HepG2 (cell line): ENCODE measurements around the gene CLDND2. TPM values are rescaled to one million over a fixed set of nuclear protein-coding genes. Genes with fewer than 3 reads are reported as not detected.
A peak's percentile ranks its signal among the peaks of the same experiment; 100 is the strongest.

Source experiments
- ATAD3A ChIP-seq: sonication (generic); formaldehyde crosslinking; IDR thresholded peaks from 2 replicates; pipeline ENCODE4 v1.4.0; 2020; ENCODE audit warnings: missing genetic modification reagents
- CHCHD3 ChIP-seq: sonication (generic); formaldehyde crosslinking; IDR thresholded peaks from 2 replicates; pipeline ENCODE4 v1.8.0; 2022; ENCODE audit warnings: mild to moderate bottlenecking, missing genetic modification reagents, moderate library complexity
- CHD2 ChIP-seq: IDR thresholded peaks from 2 replicates; pipeline ENCODE4 v1.6.1; 2011; ENCODE audit warnings: low read depth, low read length, improper control_type of control experiment
- DPF2 ChIP-seq: sonication (generic); formaldehyde crosslinking; IDR thresholded peaks from 2 replicates; pipeline ENCODE4 v1.4.0; 2020; ENCODE audit warnings: mild to moderate bottlenecking, low read depth, missing genetic modification reagents, borderline replicate concordance
- EEA1 ChIP-seq: sonication (generic); formaldehyde crosslinking; IDR thresholded peaks from 2 replicates; pipeline ENCODE4 v1.5.1; 2020; ENCODE audit warnings: mild to moderate bottlenecking, missing genetic modification reagents, borderline replicate concordance
- FUBP1 ChIP-seq: sonication (generic); formaldehyde crosslinking; IDR thresholded peaks from 2 replicates; pipeline ENCODE4 v1.5.1; 2020; ENCODE audit warnings: missing genetic modification reagents, mild to moderate bottlenecking, borderline replicate concordance
- HDAC1 ChIP-seq: sonication (generic); formaldehyde crosslinking; IDR thresholded peaks from 2 replicates; pipeline ENCODE4 v1.5.1; 2020; ENCODE audit warnings: mild to moderate bottlenecking, missing genetic modification reagents
- HES4 ChIP-seq: sonication (generic); formaldehyde crosslinking; IDR thresholded peaks from 2 replicates; pipeline ENCODE4 v1.9.0; 2021; ENCODE audit warnings: mild to moderate bottlenecking, missing genetic modification reagents, borderline replicate concordance
- NKX3-1 ChIP-seq: sonication (generic); formaldehyde crosslinking; IDR thresholded peaks from 2 replicates; pipeline ENCODE4 v1.5.0; 2020; ENCODE audit warnings: missing genetic modification reagents
- PHF20 ChIP-seq: sonication (generic); formaldehyde crosslinking; IDR thresholded peaks from 2 replicates; pipeline ENCODE4 v1.5.0; 2020; ENCODE audit warnings: mild to moderate bottlenecking, missing genetic modification reagents
- SOX5 ChIP-seq: IDR thresholded peaks from 2 replicates; pipeline ENCODE4 v1.6.1; 2016; ENCODE audit warnings: borderline replicate concordance
- THAP9 ChIP-seq: sonication (generic); formaldehyde crosslinking; IDR thresholded peaks from 2 replicates; pipeline ENCODE4; 2020; ENCODE audit warnings: missing genetic modification reagents, mild to moderate bottlenecking, borderline replicate concordance
- ZBTB43 ChIP-seq: sonication (generic); formaldehyde crosslinking; conservative IDR thresholded peaks from 2 replicates; pipeline ENCODE4 v1.4.0; 2020; ENCODE audit warnings: missing genetic modification reagents
- ZBTB7B ChIP-seq: sonication (generic); formaldehyde crosslinking; IDR thresholded peaks from 2 replicates; pipeline ENCODE4 v1.4.0; 2020; ENCODE audit warnings: missing genetic modification reagents
- ZFP62 ChIP-seq: sonication (generic); formaldehyde crosslinking; IDR thresholded peaks from 2 replicates; pipeline ENCODE4 v1.4.0; 2020; ENCODE audit warnings: missing genetic modification reagents
- ZNF124 ChIP-seq: sonication (generic); formaldehyde crosslinking; IDR thresholded peaks from 2 replicates; pipeline ENCODE4 v1.4.0; 2020; ENCODE audit warnings: missing genetic modification reagents
- ZNF138 ChIP-seq: sonication (generic); formaldehyde crosslinking; IDR thresholded peaks from 2 replicates; pipeline ENCODE4 v1.5.0; 2020; ENCODE audit warnings: mild to moderate bottlenecking, low read depth, missing genetic modification reagents
- ZNF484 ChIP-seq: sonication (generic); formaldehyde crosslinking; IDR thresholded peaks from 2 replicates; pipeline ENCODE4 v1.5.1; 2020; ENCODE audit warnings: mild to moderate bottlenecking, low read depth, missing genetic modification reagents, borderline replicate concordance
- ZNF562 ChIP-seq: sonication (generic); formaldehyde crosslinking; IDR thresholded peaks from 2 replicates; pipeline ENCODE4 v1.8.0; 2022; ENCODE audit warnings: missing genetic modification reagents, borderline replicate concordance
- ZNF570 ChIP-seq: sonication (generic); formaldehyde crosslinking; IDR thresholded peaks from 2 replicates; pipeline ENCODE4 v1.4.0; 2020; ENCODE audit warnings: mild to moderate bottlenecking, missing genetic modification reagents, borderline replicate concordance
- ZNF605 ChIP-seq: sonication (generic); formaldehyde crosslinking; IDR thresholded peaks from 2 replicates; pipeline ENCODE4 v1.8.0; 2022; ENCODE audit warnings: mild to moderate bottlenecking, missing genetic modification reagents
- ZNF616 ChIP-seq: sonication (generic); formaldehyde crosslinking; IDR thresholded peaks from 2 replicates; pipeline ENCODE4 v1.5.0; 2020; ENCODE audit warnings: low read depth, mild to moderate bottlenecking, missing genetic modification reagents
- ZNF639 ChIP-seq: conservative IDR thresholded peaks from 2 replicates; pipeline ENCODE4 v1.6.1; 2018; ENCODE audit warnings: missing genetic modification reagents
- ZNF644 ChIP-seq: IDR thresholded peaks from 2 replicates; pipeline ENCODE4 v1.6.1; 2016; ENCODE audit warnings: low read depth
- ZNF703 ChIP-seq: sonication (generic); formaldehyde crosslinking; IDR thresholded peaks from 2 replicates; pipeline ENCODE4 v1.5.1; 2020; ENCODE audit warnings: missing genetic modification reagents, mild to moderate bottlenecking, moderate library complexity, borderline replicate concordance
- polyA plus RNA-seq, 8 experiments: library from polyadenylated mRNA; depleted of rRNA in 3 of 8; stranded (reverse) in 7 of 8; unstranded in 1 of 8; fragments of >200 nt; fragmentation: Illumina TruSeq in 4 of 8; extraction: Trizol in 4 of 8; gene quantifications; 2 replicates each; pipeline versions ENCODE4 v1.2.1 to v1.2.3, GENCODE V29; 2011 to 2016; ENCODE audit warnings: low read depth in 4 of 8, missing spikeins in 1 of 8, mixed read lengths in 1 of 8; ENCODE audit not compliant: insufficient read depth in 1 of 8
- total RNA-seq, 5 experiments: library from RNA; depleted of rRNA; stranded (reverse); fragments of >200 nt; fragmentation: Illumina TruSeq; extraction: Trizol; gene quantifications; 2 replicates each; pipeline ENCODE4 v1.2.3, GENCODE V29; 2016; ENCODE audit warnings: low read depth in 1 of 5

Gene CLDND2
- total and polyA plus RNA-seq, 2 of the 13 experiments (the other 11 are each of a cell fraction or from before 2014, with no cell fraction given): 0.84 to 1.8 TPM

- TF ChIP-seq FUBP1 (CRISPR knock-in tag) (no peak), ZNF639 (no peak), CHD2 (no peak), EEA1 (CRISPR knock-in tag) (no peak), ZBTB7B (no peak), THAP9 (CRISPR knock-in tag) (no peak), DPF2 (CRISPR knock-in tag) (no peak; the same call in 1 of the 2 replicates), ZNF644 (no peak), ZFP62 (CRISPR knock-in tag) (no peak), HES4 (CRISPR knock-in tag) (no peak), ATAD3A (no peak), CHCHD3 (CRISPR knock-in tag) (no peak), ZNF124 (CRISPR knock-in tag) (no peak), NKX3-1 (CRISPR knock-in tag) (peak; percentile 33; the same call in 1 of the 2 replicates), ZNF484 (CRISPR knock-in tag) (no peak), SOX5 (CRISPR knock-in tag) (no peak), ZNF570 (CRISPR knock-in tag) (no peak), ZNF605 (CRISPR knock-in tag) (0 out of 2 replicates have a peak, but pooled peaks have one; percentile 19), ZNF703 (no peak), HDAC1 (CRISPR knock-in tag) (no peak), ZBTB43 (CRISPR knock-in tag) (no peak), ZNF138 (CRISPR knock-in tag) (no peak), ZNF616 (no peak), PHF20 (CRISPR knock-in tag) (no peak), ZNF562 (CRISPR knock-in tag) (no peak)
Observed at GRCh38 chr19:51365965-51366388, 2.8 kb downstream of the CLDND2 start, which contains the start of gene ETFB (continued).
